Measurements from ENCODE around the gene DRP2. TPM values are rescaled to one million over a fixed set of nuclear protein-coding genes. Genes with fewer than 3 reads are reported as not detected.
A peak's percentile ranks its signal among the peaks of the same experiment; 100 is the strongest.
"Not testable (repeated sequence)": the region's sequence is repeated elsewhere in the genome, so short reads cannot be mapped to it uniquely, and the experiment has no call there.

Gene DRP2
- total RNA-seq: 2.4 TPM

- H3K27ac ChIP-seq: no peak within 1 kb of the TSS
- H3K4me3 ChIP-seq: no peak within 1 kb of the TSS
- DNase-seq (ENCODE audit: low spot score in 2 of 2): no peak
- no peaks in the 10 kb centered on the region for H3K9me3 ChIP-seq
- H3K27me3 ChIP-seq: peaks cover 4% of the 10 kb centered on the region
- intact Hi-C loops (cut with DNase I): no loop called here
- no peak for TF ChIP-seq CTCF (IDR thresholded peaks at IDR 0.05)
- no peaks in the 10 kb centered on the region for H3K36me3 ChIP-seq
- H3K4me1 ChIP-seq: no peaks in the 10 kb centered on the region
Measured at GRCh38 chrX:101219116-101219863, at the start of gene DRP2. Gene DRP2, plus strand, starts transcription at chrX:101219786. Its CDS starts 11,862 bp downstream, at chrX:101231648.

- Histone ChIP-seq H3K4me1 (no peaks in the 10 kb centered on the region), H3K9me3 (no peaks in the 10 kb centered on the region), H3K4me3 (no peak overlapping the region), H3K27ac (no peak overlapping the region), H3K27me3 (no peaks in the 10 kb centered on the region), H3K36me3 (no peaks in the 10 kb centered on the region)
- intact Hi-C loops (cut with DNase I): no loop called here
- no peak for TF ChIP-seq CTCF (IDR thresholded peaks at IDR 0.05)
- no peak for DNase-seq (ENCODE audit: low spot score in 2 of 2)
Measured at GRCh38 chrX:101171883-101172400, 47.6 kb upstream of the DRP2 start.

- TF ChIP-seq CTCF (IDR thresholded peaks at IDR 0.05): no peak
- no peak overlapping the region for H3K4me3 ChIP-seq
- no peaks in the 10 kb centered on the region for H3K36me3 ChIP-seq
- no peaks in the 10 kb centered on the region for H3K27me3 ChIP-seq
- DNase-seq (ENCODE audit: low spot score in 2 of 2): no peak
- no peaks in the 10 kb centered on the region for H3K9me3 ChIP-seq
- intact Hi-C loops (cut with DNase I): no loop called here
- H3K27ac ChIP-seq: no peak overlapping the region
- H3K4me1 ChIP-seq: no peaks in the 10 kb centered on the region
Measured at GRCh38 chrX:101176439-101176838, 43.1 kb upstream of the DRP2 start.

- H3K4me1 ChIP-seq; H3K4me3 ChIP-seq; H3K27me3 ChIP-seq; H3K9me3 ChIP-seq; H3K36me3 ChIP-seq; H3K27ac ChIP-seq; DNase-seq (ENCODE audit: low spot score in 2 of 2): not testable (repeated sequence)
- intact Hi-C loops (cut with DNase I): loop anchor here (10.0 kb wide), 1 partner anchor 160 kb away; the partner anchor contains the start of gene TIMM8A
Measured at GRCh38 chrX:101184876-101185275, 34.7 kb upstream of the DRP2 start.

- intact Hi-C loops (cut with DNase I): loop anchor here (10.0 kb wide), 1 partner anchor 157 kb away; the partner anchor contains the start of gene TIMM8A
- H3K36me3 ChIP-seq; H3K4me1 ChIP-seq; H3K9me3 ChIP-seq; H3K27me3 ChIP-seq; H3K4me3 ChIP-seq; H3K27ac ChIP-seq; DNase-seq (ENCODE audit: low spot score in 2 of 2): not testable (repeated sequence)
Measured at GRCh38 chrX:101187961-101188360, 31.6 kb upstream of the DRP2 start.

GRCh38 chrX:101190736-101191135 is 28.9 kb upstream of the DRP2 start:
- Histone ChIP-seq H3K27me3 (no peaks in the 10 kb centered on the region), H3K36me3 (no peaks in the 10 kb centered on the region), H3K27ac (peak overlapping the region; percentile 58 to 74), H3K9me3 (no peaks in the 10 kb centered on the region), H3K4me3 (peak overlapping the region; percentile 39 to 60), H3K4me1 (no peaks in the 10 kb centered on the region)
- TF ChIP-seq CTCF (IDR thresholded peaks at IDR 0.05): no peak
- intact Hi-C loops (cut with DNase I): loop anchor here (5.0 kb wide), 2 partner anchors 93 to 138 kb away; partner anchors contain the start of genes CENPI and TRMT2B
- DNase-seq (ENCODE audit: low spot score in 2 of 2): no peak
